ENCODE data around the gene PACSIN1. TPM values are rescaled to one million over a fixed set of nuclear protein-coding genes. Genes with fewer than 3 reads are reported as not detected.

PACSIN1 gene
- total RNA-seq, 4 donors from 2014 or later, result 1.2 TPM; not detected in 2

DNA sequence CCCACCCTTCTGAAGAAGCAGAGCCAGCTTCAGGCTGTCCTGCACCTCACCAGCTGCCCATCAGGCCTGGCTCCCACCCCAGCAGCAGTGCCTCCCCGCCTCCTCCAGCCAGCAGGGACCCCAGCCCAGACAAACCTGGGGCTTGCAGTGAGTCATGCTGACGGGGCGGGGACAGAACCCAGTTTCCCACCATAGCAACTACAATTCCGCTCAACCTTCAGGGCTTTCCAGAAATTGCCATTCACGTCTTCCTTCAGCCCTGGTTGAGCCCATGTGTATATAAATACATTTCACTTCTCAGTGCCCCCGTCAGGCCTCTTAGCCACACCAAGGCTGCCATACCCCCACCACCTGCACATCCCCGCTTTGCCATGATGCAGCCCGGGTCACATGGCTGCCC, 85.8 kb downstream of the PACSIN1 start:
- Histone ChIP-seq H3K27ac (no peak overlapping the region), H3K4me1 (peaks cover 0 to 7% (median 0%) of the 10 kb centered on the region in 3 donors), H3K36me3 (no peaks in the 10 kb centered on the region), H3K27me3 (no peaks in the 10 kb centered on the region), H3K9me3 (no peaks in the 10 kb centered on the region), H3K4me3 (no peak overlapping the region)
- no peak for ATAC-seq
- TF ChIP-seq, protein P1, sequence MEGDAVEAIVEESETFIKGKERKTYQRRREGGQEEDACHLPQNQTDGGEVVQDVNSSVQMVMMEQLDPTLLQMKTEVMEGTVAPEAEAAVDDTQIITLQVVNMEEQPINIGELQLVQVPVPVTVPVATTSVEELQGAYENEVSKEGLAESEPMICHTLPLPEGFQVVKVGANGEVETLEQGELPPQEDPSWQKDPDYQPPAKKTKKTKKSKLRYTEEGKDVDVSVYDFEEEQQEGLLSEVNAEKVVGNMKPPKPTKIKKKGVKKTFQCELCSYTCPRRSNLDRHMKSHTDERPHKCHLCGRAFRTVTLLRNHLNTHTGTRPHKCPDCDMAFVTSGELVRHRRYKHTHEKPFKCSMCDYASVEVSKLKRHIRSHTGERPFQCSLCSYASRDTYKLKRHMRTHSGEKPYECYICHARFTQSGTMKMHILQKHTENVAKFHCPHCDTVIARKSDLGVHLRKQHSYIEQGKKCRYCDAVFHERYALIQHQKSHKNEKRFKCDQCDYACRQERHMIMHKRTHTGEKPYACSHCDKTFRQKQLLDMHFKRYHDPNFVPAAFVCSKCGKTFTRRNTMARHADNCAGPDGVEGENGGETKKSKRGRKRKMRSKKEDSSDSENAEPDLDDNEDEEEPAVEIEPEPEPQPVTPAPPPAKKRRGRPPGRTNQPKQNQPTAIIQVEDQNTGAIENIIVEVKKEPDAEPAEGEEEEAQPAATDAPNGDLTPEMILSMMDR (IDR thresholded peaks at IDR 0.05), result no peak
- TF ChIP-seq POLR2AphosphoS5 (IDR thresholded peaks at IDR 0.05) (no peak), EP300 (IDR thresholded peaks at IDR 0.05) (no peak), POLR2A (IDR thresholded peaks at IDR 0.05) (no peak)
- WGBS, 2 donors (ENCODE audit: low coverage in 1 of 2), result 87 to 96% methylated on average over 5 to 6 of the region's 8 CpGs

DNA sequence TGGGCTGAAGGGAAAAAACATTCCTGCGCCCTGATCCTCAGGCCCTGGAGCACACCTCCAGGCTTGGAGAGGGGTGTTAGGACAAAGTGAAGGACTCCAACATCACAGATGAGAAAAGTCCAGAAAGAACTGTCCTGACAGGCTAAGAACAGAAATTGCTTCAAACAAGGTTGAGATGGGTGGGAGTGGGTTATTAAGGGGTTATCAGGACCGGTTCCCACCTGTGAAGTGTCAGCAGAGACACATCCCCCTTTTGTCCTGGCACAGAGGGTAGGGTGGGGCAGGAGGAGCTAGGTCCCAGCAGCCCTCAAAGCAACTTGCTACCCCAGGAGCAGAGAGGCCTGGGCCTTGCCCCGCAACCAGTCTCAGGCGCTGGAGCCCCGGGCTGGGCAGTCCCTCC, 86.7 kb downstream of the PACSIN1 start:
- Histone ChIP-seq H3K27ac (no peak overlapping the region), H3K4me1 (no peaks in the 10 kb centered on the region), H3K4me3 (no peak overlapping the region), H3K9me3 (peaks cover 0 to under 1% (median 0%) of the 10 kb centered on the region in 3 donors), H3K36me3 (no peaks in the 10 kb centered on the region), H3K27me3 (no peaks in the 10 kb centered on the region)
- no peak for ATAC-seq
- TF ChIP-seq POLR2AphosphoS5 (IDR thresholded peaks at IDR 0.05) (no peak), EP300 (IDR thresholded peaks at IDR 0.05) (no peak)
- TF ChIP-seq, protein P1 (IDR thresholded peaks at IDR 0.05), result no peak
- 50 to 93% methylated on average over 1 to 5 of the region's 5 CpGs for WGBS, 2 donors (ENCODE audit: low coverage in 1 of 2)

DNA sequence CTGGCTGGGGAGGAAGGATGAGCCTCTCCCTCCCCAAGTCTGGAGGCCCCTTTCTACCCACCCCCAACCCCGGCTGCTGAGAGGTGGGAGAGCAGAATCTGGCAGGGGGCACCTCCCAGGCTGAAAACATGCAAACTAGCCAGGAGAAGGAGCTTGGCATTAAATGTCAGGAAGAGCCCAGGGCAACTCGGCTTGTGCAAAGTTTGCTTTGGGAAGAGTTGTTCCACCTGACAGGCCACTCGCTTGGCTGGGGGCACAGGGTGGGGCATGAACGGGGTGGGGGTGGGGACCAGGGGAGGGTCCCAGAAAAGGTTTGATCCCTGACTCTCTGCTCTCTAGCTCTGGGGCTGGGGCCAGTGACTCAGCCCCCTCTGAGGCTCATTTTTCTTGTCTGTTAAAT, 87.3 kb downstream of the PACSIN1 start:
- no CpG with 5 or more reads among the region's 4 CpGs for WGBS, 2 donors (ENCODE audit: low coverage in 1 of 2)
- TF ChIP-seq POLR2AphosphoS5 (IDR thresholded peaks at IDR 0.05) (no peak), EP300 (IDR thresholded peaks at IDR 0.05) (no peak), POLR2A (IDR thresholded peaks at IDR 0.05) (no peak)
- TF ChIP-seq, protein P1 (IDR thresholded peaks at IDR 0.05), result no peak
- Histone ChIP-seq H3K4me1 (no peaks in the 10 kb centered on the region), H3K4me3 (no peak overlapping the region), H3K9me3 (peaks cover 0 to 6% (median 0%) of the 10 kb centered on the region in 3 donors), H3K27me3 (no peaks in the 10 kb centered on the region), H3K27ac (no peak overlapping the region), H3K36me3 (no peaks in the 10 kb centered on the region)
- ATAC-seq, result no peak

DNA sequence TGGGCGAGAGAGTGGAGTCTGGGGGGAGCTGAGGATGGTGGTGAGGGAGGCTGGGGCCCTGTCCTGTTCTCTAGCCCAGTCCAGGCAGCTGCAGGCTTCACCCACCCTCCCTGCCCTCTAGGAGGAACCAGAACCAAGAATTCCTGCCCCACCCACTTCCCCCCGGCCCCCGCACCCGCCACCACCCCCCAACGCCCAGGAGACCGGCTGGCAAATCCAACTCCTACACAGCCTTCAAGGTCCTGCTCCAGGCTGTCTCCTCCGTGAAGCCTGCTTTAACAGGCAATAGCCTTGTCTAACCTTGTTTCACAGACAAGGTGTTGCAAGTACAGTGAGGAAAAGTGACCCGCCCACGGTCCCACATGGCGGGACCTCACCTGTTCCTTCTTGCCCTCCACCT, 87.9 kb downstream of the PACSIN1 start:
- no peak overlapping the region for H3K27ac ChIP-seq
- no peaks in the 10 kb centered on the region for H3K4me1 ChIP-seq
- TF ChIP-seq, protein P1 (IDR thresholded peaks at IDR 0.05), result no peak
- TF ChIP-seq POLR2AphosphoS5 (IDR thresholded peaks at IDR 0.05) (no peak), POLR2A (IDR thresholded peaks at IDR 0.05) (no peak), EP300 (IDR thresholded peaks at IDR 0.05) (no peak)
- WGBS, 2 donors (ENCODE audit: low coverage in 1 of 2), result 69% methylated on average over 1 of the region's 10 CpGs; no CpG with 5 or more reads in 1 of the 2 donors
- no peaks in the 10 kb centered on the region for H3K36me3 ChIP-seq
- ATAC-seq, result no peak
- no peak overlapping the region for H3K4me3 ChIP-seq
- H3K27me3 ChIP-seq, result no peaks in the 10 kb centered on the region
- H3K9me3 ChIP-seq, result peaks cover 0 to 12% (median 0%) of the 10 kb centered on the region in 3 donors

DNA sequence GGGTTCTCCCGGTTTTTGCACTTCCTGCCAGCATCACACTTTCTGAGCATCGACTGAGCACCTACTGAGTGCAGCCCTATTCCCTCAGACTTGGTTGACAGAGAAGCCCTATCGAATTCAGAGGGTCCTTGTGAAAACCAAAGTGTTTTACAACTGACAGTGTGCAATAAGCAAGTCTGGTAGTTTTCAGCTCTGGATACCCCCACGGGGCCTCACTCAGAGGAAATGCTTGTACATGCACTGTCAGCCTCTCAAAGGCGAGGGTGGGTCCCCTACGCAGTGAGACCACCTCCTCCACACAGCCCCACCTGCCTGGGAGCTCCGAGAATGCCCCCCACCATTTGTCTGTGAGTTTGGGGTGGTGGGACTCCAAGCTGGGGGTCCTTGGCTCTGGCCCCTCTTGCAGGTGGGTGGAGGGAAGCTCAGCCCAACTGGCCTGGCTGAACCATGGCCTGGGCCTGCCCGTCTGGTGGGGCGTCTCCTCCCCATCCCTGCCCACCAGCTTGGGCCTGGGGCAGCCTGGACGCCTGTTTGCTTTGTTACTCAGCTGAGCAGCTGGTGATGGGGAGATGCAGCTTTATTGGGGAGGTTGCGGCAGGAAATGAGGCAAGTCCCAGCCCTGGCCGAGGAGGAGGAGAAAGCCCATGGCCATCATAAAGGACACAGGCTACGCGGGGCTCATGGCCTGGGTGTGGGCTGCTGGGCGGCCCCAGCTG, 88.6 kb downstream of the PACSIN1 start:
- Histone ChIP-seq H3K36me3 (no peaks in the 10 kb centered on the region), H3K27ac (no peak overlapping the region), H3K4me1 (no peaks in the 10 kb centered on the region), H3K27me3 (no peaks in the 10 kb centered on the region), H3K9me3 (peaks cover 0 to 14% (median 0%) of the 10 kb centered on the region in 3 donors), H3K4me3 (no peak overlapping the region)
- TF ChIP-seq POLR2A (IDR thresholded peaks at IDR 0.05) (no peak), EP300 (IDR thresholded peaks at IDR 0.05) (no peak), POLR2AphosphoS5 (IDR thresholded peaks at IDR 0.05) (no peak)
- TF ChIP-seq, protein P1 (IDR thresholded peaks at IDR 0.05), result no peak
- ATAC-seq, result no peak
- 22 to 23% methylated on average over 3 of the region's 15 CpGs for WGBS, 2 donors (ENCODE audit: low coverage in 1 of 2)
